HG02678 (cell line): ENCODE data around the gene SLC39A5.
"Not testable (repeated sequence)": the region's sequence is repeated elsewhere in the genome, so short reads cannot be mapped to it uniquely, and the experiment has no call there.

Experiments used
- ATAC-seq: cut with Tn5 transposase; IDR thresholded peaks from one replicate; pipeline ENCODE4 v1.9.1; 2021; ENCODE audit warnings: mild to moderate bottlenecking, moderate library complexity; ENCODE audit not compliant: unreplicated experiment

The SLC39A5 gene

GRCh38 chr12:56242986-56243385, 13.1 kb downstream of the SLC39A5 start:
- ATAC-seq, result no peak

- no peak for ATAC-seq
Measured at GRCh38 chr12:56243731-56244181, 13.9 kb downstream of the SLC39A5 start.

GRCh38 chr12:56244494-56244893, 14.6 kb downstream of the SLC39A5 start:
- ATAC-seq, result no peak

GRCh38 chr12:56247923-56248322, 18.1 kb downstream of the SLC39A5 start:
- no peak for ATAC-seq

- no peak for ATAC-seq
Measured at GRCh38 chr12:56248711-56249110, 18.9 kb downstream of the SLC39A5 start.

GRCh38 chr12:56252649-56253048, 22.8 kb downstream of the SLC39A5 start:
- no peak for ATAC-seq

GRCh38 chr12:56253091-56253490, 23.2 kb downstream of the SLC39A5 start:
- no peak for ATAC-seq

GRCh38 chr12:56255671-56256070, 25.8 kb downstream of the SLC39A5 start:
- ATAC-seq, result no peak

- no peak for ATAC-seq
Measured at GRCh38 chr12:56256326-56256960, 26.6 kb downstream of the SLC39A5 start.

GRCh38 chr12:56257071-56257470, 27.2 kb downstream of the SLC39A5 start:
- ATAC-seq, result no peak

- ATAC-seq, result no peak
Measured at GRCh38 chr12:56257491-56258067, 27.7 kb downstream of the SLC39A5 start.

GRCh38 chr12:56258068-56258819, 28.4 kb downstream of the SLC39A5 start, which contains the start of gene ANKRD52:
TSS of gene ANKRD52 (minus strand) at chr12:56258384. CDS start at chr12:56258269, 115 bp downstream.
- peak; percentile 89 for ATAC-seq

GRCh38 chr12:56258820-56259183, 29.0 kb downstream of the SLC39A5 start:
- ATAC-seq, result no peak

GRCh38 chr12:56260380-56260779, 30.5 kb downstream of the SLC39A5 start:
- ATAC-seq, result no peak

GRCh38 chr12:56260921-56261320, 31.1 kb downstream of the SLC39A5 start:
- no peak for ATAC-seq

GRCh38 chr12:56261503-56262232, 31.8 kb downstream of the SLC39A5 start:
- ATAC-seq, result no peak

- ATAC-seq, result not testable (repeated sequence)
Measured at GRCh38 chr12:56262955-56263354, 33.1 kb downstream of the SLC39A5 start.

GRCh38 chr12:56266068-56266692, 36.3 kb downstream of the SLC39A5 start:
- not testable (repeated sequence) for ATAC-seq

- ATAC-seq, result peak; percentile 95
Measured at GRCh38 chr12:56266693-56267442, 37.0 kb downstream of the SLC39A5 start, which contains the start of gene COQ10A. TSS of gene COQ10A (plus strand) at chr12:56266942. CDS start at chr12:56267119, 177 bp downstream.
